Stimulated activated CD4-positive, alpha-beta T cell treated with anti-CD3 and anti-CD28 coated beads, TNF-alpha, amount 100 ng/mL, for 24 hours (primary cell): Measurements from ENCODE around the gene ZMAT1.
A peak's percentile ranks its signal among the peaks of the same experiment; 100 is the strongest.
"Not testable (repeated sequence)": the region's sequence is repeated elsewhere in the genome, so short reads cannot be mapped to it uniquely, and the experiment has no call there.

Experiments
- DNase-seq, 3 experiments: peaks; one replicate each; pipeline ENCODE4 v3.0.0-alpha.2; 2020; ENCODE audit warnings: low read depth in 3 of 3

The ZMAT1 gene

GRCh38 chrX:101931488-101932248, at the start of gene ZMAT1:
Gene ZMAT1, minus strand, starts transcription at chrX:101932027. Its CDS starts 19 bp downstream, at chrX:101932008.
- peak; percentile 78 to 91 (median 86) for DNase-seq

DNA sequence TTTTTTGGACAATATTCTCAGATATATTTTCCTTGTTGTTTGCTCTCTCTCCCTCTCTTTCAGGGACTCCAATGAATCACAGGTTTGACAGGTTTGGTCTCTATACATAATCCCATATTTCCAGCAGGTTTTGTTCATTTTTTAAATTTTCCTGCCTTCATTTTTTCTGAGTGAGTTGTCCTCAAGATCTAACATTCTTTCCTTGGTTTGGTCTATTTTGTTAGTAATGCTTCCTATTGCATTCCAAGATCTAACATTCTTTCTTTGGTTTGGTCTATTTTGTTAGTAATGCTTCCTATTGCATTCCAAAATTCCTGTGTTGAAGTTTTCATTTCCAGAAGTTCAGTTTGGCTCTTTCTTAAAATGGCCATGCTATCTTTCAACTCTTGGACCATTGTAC, 45.3 kb upstream of the ZMAT1 start:
- no peak for DNase-seq

- no peak for DNase-seq
Measured at GRCh38 chrX:101973066-101973465, 41.2 kb upstream of the ZMAT1 start.

- not testable (repeated sequence) for DNase-seq
Measured at GRCh38 chrX:101964923-101965539, 33.2 kb upstream of the ZMAT1 start.

DNA sequence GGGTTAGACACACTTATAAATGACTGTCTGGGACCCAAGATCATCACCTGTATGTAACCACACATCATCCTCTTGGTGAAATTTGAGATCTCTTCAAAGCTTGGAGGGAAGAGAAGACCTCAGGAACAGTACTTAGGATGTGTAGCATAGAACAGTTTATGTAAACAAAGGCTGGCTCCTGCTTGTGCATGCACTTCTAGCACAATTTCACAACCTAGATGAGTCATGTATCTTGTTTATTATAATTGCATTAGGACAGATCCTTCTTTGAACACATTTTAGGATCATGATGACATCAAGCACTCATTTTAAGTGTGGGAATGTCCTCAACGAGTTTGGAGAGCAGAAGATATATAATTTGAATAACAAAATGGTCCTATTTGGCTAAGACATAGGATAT, 26.3 kb upstream of the ZMAT1 start:
- no peak for DNase-seq

DNA sequence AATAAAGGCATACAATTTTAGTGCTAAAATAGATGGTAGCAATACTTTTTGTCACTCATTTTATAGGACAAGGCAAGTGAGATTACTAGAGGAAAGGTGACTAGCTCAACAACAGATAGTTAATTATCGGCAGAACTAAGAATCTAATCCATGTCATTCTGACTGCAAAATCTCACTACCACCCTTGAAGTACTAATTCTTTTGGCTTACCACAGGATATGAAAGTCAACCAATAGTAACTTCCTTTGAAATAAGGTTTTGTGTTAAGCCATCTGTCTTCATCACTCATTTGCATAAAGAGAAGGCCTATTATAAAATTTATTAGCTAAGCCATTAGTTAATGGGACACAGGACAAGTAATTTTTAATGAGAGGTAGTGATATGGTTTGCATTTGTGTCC, 25.3 kb upstream of the ZMAT1 start:
- no peak for DNase-seq

GRCh38 chrX:101956556-101956955, 24.7 kb upstream of the ZMAT1 start:
- DNase-seq, result no peak

DNA sequence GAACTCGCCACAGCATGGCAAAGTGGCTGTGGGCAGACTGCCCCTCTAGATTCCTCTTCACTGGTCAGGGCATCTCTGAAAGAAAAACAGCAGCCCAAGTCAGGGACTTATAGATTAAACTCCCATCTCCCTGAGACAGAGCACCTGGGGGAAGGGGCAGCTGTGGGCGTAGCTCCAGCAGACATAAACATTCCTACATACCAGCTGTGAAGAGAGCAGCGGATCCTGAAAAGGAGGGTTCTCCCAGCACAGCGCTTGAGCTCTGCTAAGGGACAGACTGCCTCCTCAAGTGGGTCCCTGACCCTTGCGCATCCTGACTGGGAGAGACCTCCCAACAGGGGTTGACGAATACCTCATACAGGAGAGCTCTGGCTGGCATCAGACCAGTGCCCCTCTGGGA, 18.8 kb upstream of the ZMAT1 start:
- DNase-seq, result no peak

DNA sequence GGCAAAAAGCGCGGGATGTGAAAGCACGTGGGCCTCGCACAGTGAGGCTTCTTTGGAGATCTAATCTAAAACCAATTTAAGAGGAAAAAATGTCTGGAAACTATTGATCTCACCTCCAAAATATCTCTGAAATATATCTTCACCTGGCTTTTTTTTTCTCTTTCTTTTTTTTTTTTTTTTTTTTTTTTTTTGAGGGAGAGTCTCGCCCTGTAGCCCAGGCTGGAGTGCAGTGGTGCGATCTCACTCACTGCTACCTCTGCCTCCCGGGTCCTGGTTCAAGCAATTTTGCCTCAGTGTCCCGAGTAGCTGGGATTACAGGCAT, 383 bp upstream of the ZMAT1 start:
- DNase-seq, result no peak

GRCh38 chrX:101931136-101931487, 715 bp downstream of the ZMAT1 start:
- no peak for DNase-seq

DNA sequence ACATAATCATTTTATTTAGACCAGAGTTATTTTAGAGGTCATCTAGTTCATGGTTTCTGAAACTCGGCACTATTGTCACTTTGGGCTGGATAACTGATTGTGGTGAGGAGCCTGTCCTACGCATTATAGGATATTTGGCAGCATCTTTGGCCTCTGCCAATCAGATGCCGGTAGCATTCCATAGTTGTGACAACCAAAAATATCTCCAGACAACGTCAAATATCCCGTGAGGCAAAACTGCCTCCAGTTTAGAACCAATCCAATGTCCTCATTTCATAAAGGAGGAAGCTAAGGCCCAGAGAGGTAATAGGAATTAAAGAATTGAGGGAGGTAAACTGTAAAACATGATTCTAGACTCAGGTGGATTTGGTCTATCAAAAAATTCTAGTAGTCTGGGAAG, 6.1 kb downstream of the ZMAT1 start:
- no peak for DNase-seq

GRCh38 chrX:101918751-101919150, 13.1 kb downstream of the ZMAT1 start:
- DNase-seq, result no peak

DNA sequence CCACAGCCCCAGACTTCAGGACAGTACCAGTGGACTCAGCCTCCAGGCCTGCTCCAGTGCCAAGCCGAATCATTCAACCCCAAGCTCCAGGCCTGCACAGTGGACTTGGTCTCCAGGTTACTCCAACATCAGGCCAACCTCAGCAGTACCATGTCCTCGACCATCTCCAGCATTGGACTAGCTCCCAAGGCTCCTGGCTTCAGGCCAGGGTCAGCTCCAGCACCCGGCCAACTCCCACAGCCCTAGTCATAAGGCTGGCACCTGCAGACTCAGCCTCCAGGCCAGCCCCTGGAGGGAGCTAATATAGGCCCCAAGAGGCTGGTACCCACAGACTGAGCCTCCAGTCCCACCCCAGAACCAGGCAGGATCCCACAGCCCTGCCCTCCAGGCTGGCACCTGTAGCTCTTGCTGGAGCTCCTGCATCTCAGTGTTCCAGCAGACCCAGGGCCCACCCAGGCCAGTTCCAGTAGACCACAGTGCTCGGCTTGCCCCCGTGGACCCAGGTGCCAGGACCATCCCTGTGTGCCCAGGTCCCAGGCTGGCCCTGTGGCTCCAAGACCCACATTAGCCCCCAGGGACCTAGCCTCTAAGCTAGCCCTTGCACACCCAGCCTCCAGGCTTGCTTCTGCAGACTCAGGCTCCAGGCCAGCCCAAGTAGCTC, 25.6 kb downstream of the ZMAT1 start:
- DNase-seq, result no peak

DNA sequence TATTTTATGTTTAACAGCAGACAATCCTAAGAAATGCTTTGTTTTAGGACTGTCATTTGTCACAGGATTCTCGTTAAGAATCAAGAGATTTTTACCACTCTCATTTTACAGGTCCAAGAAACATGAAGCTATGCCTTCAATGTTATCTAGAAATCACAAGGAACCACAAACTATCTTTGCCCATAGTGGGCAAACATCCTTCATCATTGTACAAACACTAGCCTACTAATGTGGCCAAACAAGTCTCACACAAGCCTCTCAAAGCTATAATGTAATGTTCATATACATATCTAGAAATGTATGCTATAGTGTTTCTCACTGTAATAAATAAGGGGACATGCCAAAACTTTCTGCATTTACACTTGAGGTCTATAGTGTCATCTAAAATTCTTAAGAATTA, 26.8 kb downstream of the ZMAT1 start:
- no peak for DNase-seq
